ENCODE results near the gene C22orf39.

The C22orf39 gene

GRCh38 chr22:19398206-19398605 lies 49.3 kb downstream of the C22orf39 start:
- no peak for DNase-seq (ENCODE audit: low read depth)

GRCh38 chr22:19397734-19398104 lies 49.8 kb downstream of the C22orf39 start:
- no peak for DNase-seq (ENCODE audit: low read depth)

GRCh38 chr22:19396934-19397733 lies 50.4 kb downstream of the C22orf39 start:
- no peak for DNase-seq (ENCODE audit: low read depth)

- no peak for DNase-seq (ENCODE audit: low read depth)
Measured at GRCh38 chr22:19396561-19396933, 51.0 kb downstream of the C22orf39 start.

GRCh38 chr22:19395276-19395675 lies 52.2 kb downstream of the C22orf39 start:
- no peak for DNase-seq (ENCODE audit: low read depth)

GRCh38 chr22:19394274-19395050 lies 53.0 kb downstream of the C22orf39 start:
- DNase-seq (ENCODE audit: low read depth): no peak

GRCh38 chr22:19393704-19394103 lies 53.8 kb downstream of the C22orf39 start:
- DNase-seq (ENCODE audit: low read depth): no peak
